Psoas muscle (tissue), 8 donors: ENCODE data around the gene UBTD2. TPM values are rescaled to one million over a fixed set of nuclear protein-coding genes. Genes with fewer than 3 reads are reported as not detected.

Experiments
- ATAC-seq, 4 donors: fragments of 200-7000 bp; cut with Tn5 transposase; one replicate each; pipeline ENCODE4 v1.9.1; 2020; ENCODE audit warnings: moderate library complexity in 3 of 4, mild to moderate bottlenecking in 2 of 4
- DNase-seq, 2 donors: peaks; one replicate each; pipeline ENCODE4 v3.0.0-alpha.2; 2020
- H3K27ac ChIP-seq: fragments of 200-600 bp; one replicate; pipeline ENCODE4 v1.8.0; 2022
- H3K27me3 ChIP-seq, 3 donors: fragments of 200-600 bp in 1 of 3; one replicate each; pipeline versions ENCODE4 v1.6.1 to v1.8.0; 2013 to 2022; ENCODE audit warnings: low read length in 2 of 3, mild to moderate bottlenecking in 2 of 3, moderate library complexity in 1 of 3; ENCODE audit not compliant: insufficient read depth in 3 of 3
- H3K36me3 ChIP-seq, 2 donors: fragments of 200-600 bp in 1 of 2; one replicate each; pipeline versions ENCODE4 v1.6.1 to v1.8.0; 2013 to 2022; ENCODE audit warnings: low read depth in 1 of 2, mild to moderate bottlenecking in 1 of 2, moderate library complexity in 1 of 2; ENCODE audit not compliant: insufficient read depth in 1 of 2
- H3K4me1 ChIP-seq: fragments of 200-600 bp; one replicate; pipeline ENCODE4 v1.8.0; 2022
- H3K4me3 ChIP-seq: fragments of 200-600 bp; one replicate; pipeline ENCODE4 v1.8.0; 2022; ENCODE audit warnings: mild to moderate bottlenecking
- H3K9me3 ChIP-seq: fragments of 200-600 bp; one replicate; pipeline ENCODE4 v1.8.0; 2022
- WGBS, 3 donors: extraction: QIAGEN DNeasy Blood & Tissue Kit; methylation state at CpG; one replicate each; pipeline versions ENCODE4 v1.1.6 to v1.1.7; 2013; 5-methylcytosine and 5-hydroxymethylcytosine counted together
- intact Hi-C, 2 donors: fragments of 100-400 bp; cut with DNase I; formaldehyde crosslinking; loops; one replicate each; pipeline versions ENCODE4 v1.11.0 to v1.14.2; 2022
- polyA plus RNA-seq, 3 donors: library from polyadenylated mRNA; stranded (reverse); fragments of 200-250 nt; gene quantifications; one replicate each; pipeline ENCODE4 v1.2.3, GENCODE V29; 2013
- total RNA-seq, 4 donors: library from RNA; stranded (reverse); fragmentation: NEBNext Ultra II Directional in 2 of 4; extraction: Animal tissue kit (Norgen Biotek cat#: 25700) in 2 of 4; gene quantifications; one replicate each; pipeline versions ENCODE4 v1.2.1 to v1.2.4, GENCODE V29; 2021 to 2023
- TF ChIP-seq, protein P1 (sequence below): fragments of 200-600 bp; IDR thresholded peaks from one replicate; pipeline ENCODE4 v1.8.0; 2022; ENCODE audit warnings: antibody characterized with exemption
- donor health status: healthy with polysubstance abuse.
- donor health status: DM: no; HTN: no; CAD: no; lungs with moderate emphysema.
- donor health status: Bipolar disorder and iron deficiency.
- donor health status: healthy.
- donor health status: DM: yes; HTN: yes; CAD: no.
- donor health status: DM: no; HTN: no; CAD: no.
- donor health status: DM: no; HTN: no; CAD: no.
- donor health status: DM: yes; HTN: yes; CAD: no.

The UBTD2 gene
- total and polyA plus RNA-seq, 7 donors, result 5.3 to 12.3 (median 8.6) TPM

DNA sequence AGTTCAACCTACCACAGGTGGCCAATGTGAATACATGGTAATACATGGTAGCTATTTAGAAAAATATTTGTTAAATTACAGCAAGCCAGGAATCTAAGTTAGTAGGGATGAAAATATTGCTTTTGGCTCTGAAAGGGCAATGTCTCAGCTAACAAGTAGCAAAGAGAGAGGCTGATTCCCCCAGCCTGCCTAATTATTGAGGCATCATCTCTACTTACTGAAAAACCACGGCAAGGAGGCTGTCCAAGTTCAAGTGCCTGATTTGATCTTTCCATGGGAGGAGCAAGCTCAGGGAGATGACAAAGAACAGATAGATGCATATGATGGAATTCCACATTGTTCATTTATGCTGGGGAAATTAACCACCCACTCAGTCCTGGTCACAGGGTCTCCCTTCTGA, 28.7 kb upstream of the UBTD2 start:
- WGBS, 3 donors, result 31 to 43% (median 36%) methylated on average over 1 of the region's 1 CpG
- DNase-seq (no peak), ATAC-seq (no peak)
- Histone ChIP-seq H3K4me1 (no peaks in the 10 kb centered on the region), H3K27me3 (no peaks in the 10 kb centered on the region), H3K27ac (no peak overlapping the region), H3K36me3 (no peaks in the 10 kb centered on the region), H3K4me3 (no peak overlapping the region), H3K9me3 (no peaks in the 10 kb centered on the region)
- TF ChIP-seq, protein P1, sequence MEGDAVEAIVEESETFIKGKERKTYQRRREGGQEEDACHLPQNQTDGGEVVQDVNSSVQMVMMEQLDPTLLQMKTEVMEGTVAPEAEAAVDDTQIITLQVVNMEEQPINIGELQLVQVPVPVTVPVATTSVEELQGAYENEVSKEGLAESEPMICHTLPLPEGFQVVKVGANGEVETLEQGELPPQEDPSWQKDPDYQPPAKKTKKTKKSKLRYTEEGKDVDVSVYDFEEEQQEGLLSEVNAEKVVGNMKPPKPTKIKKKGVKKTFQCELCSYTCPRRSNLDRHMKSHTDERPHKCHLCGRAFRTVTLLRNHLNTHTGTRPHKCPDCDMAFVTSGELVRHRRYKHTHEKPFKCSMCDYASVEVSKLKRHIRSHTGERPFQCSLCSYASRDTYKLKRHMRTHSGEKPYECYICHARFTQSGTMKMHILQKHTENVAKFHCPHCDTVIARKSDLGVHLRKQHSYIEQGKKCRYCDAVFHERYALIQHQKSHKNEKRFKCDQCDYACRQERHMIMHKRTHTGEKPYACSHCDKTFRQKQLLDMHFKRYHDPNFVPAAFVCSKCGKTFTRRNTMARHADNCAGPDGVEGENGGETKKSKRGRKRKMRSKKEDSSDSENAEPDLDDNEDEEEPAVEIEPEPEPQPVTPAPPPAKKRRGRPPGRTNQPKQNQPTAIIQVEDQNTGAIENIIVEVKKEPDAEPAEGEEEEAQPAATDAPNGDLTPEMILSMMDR, result no peak
- intact Hi-C loops, result no loop called here

DNA sequence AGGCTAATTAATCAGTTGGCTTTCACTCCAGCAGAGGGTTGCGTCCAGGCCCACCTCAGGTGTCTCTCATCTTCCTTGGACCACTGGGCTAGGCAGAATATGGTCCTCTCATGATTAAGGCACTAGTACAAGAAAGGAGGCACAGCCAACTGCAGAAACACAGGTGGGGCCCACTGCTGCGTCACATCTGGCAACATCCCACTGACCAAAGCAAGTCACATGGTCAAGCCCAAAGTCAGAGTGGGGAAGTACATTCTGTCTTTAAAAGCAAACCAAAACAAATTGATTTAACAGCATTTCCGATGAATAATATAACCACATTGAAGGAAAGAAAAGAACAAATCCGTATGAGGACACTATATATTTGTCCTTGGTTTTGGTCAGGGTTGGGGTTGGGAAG, 28.0 kb upstream of the UBTD2 start:
- Histone ChIP-seq H3K36me3 (no peaks in the 10 kb centered on the region), H3K4me3 (no peak overlapping the region), H3K27ac (no peak overlapping the region), H3K27me3 (no peaks in the 10 kb centered on the region), H3K9me3 (no peaks in the 10 kb centered on the region), H3K4me1 (no peaks in the 10 kb centered on the region)
- 49 to 62% (median 50%) methylated on average over 4 of the region's 4 CpGs for WGBS, 3 donors
- DNase-seq (peak; percentile 44 to 68), ATAC-seq (no peak)
- TF ChIP-seq, protein P1, result no peak
- intact Hi-C loops, result no loop called here

GRCh38 chr5:172311026-172311425, 27.5 kb upstream of the UBTD2 start:
- Histone ChIP-seq H3K4me1 (no peaks in the 10 kb centered on the region), H3K27ac (no peak overlapping the region), H3K36me3 (no peaks in the 10 kb centered on the region), H3K4me3 (no peak overlapping the region), H3K27me3 (no peaks in the 10 kb centered on the region), H3K9me3 (peaks cover 3% of the 10 kb centered on the region)
- ATAC-seq (no peak), DNase-seq (no peak)
- 93 to 96% (median 96%) methylated on average over 7 of the region's 7 CpGs for WGBS, 3 donors
- TF ChIP-seq, protein P1, result no peak
- intact Hi-C loops, result no loop called here

- H3K9me3 ChIP-seq, result peaks cover 11% of the 10 kb centered on the region
- ATAC-seq (no peak), DNase-seq (no peak)
- H3K4me1 ChIP-seq, result no peaks in the 10 kb centered on the region
- H3K27ac ChIP-seq, result no peak overlapping the region
- TF ChIP-seq, protein P1, result no peak
- no peaks in the 10 kb centered on the region for H3K27me3 ChIP-seq
- 89 to 94% (median 90%) methylated on average over 2 of the region's 2 CpGs for WGBS, 3 donors
- no peaks in the 10 kb centered on the region for H3K36me3 ChIP-seq
- no peak overlapping the region for H3K4me3 ChIP-seq
- intact Hi-C loops, result no loop called here
These were observed 21.8 kb upstream of the UBTD2 start for GRCh38 chr5:172305380-172305779.

- no peak overlapping the region for H3K27ac ChIP-seq
- DNase-seq (no peak), ATAC-seq (no peak)
- H3K27me3 ChIP-seq, result no peaks in the 10 kb centered on the region
- peaks cover 11% of the 10 kb centered on the region for H3K9me3 ChIP-seq
- no peak overlapping the region for H3K4me3 ChIP-seq
- 59 to 80% (median 79%) methylated on average over 3 of the region's 3 CpGs for WGBS, 3 donors
- H3K4me1 ChIP-seq, result no peaks in the 10 kb centered on the region
- intact Hi-C loops, result no loop called here
- TF ChIP-seq, protein P1, result no peak
- no peaks in the 10 kb centered on the region for H3K36me3 ChIP-seq
These were observed 20.2 kb upstream of the UBTD2 start for GRCh38 chr5:172303572-172304335.
